Ectodermal cell (in vitro differentiated cells): Measurements from ENCODE around the gene GALNT11.
"Not testable (repeated sequence)": the region's sequence is repeated elsewhere in the genome, so short reads cannot be mapped to it uniquely, and the experiment has no call there.

Experiments used
- H3K27ac ChIP-seq: 2 replicates; pipeline ENCODE4 v1.7.0; 2013; ENCODE audit warnings: mild to moderate bottlenecking, low read depth, low read length; ENCODE audit not compliant: insufficient read depth, poor library complexity, severe bottlenecking
- H3K27me3 ChIP-seq: 2 replicates; pipeline ENCODE4 v1.7.0; 2013; ENCODE audit warnings: mild to moderate bottlenecking, low read length; ENCODE audit not compliant: insufficient read depth, control insufficient read depth, poor library complexity, severe bottlenecking
- H3K36me3 ChIP-seq: one replicate; pipeline ENCODE4 v1.7.0; 2013; ENCODE audit warnings: low read length; ENCODE audit not compliant: control insufficient read depth, insufficient read depth
- H3K4me1 ChIP-seq: one replicate; pipeline ENCODE4 v1.7.0; 2013; ENCODE audit warnings: low read length; ENCODE audit not compliant: control insufficient read depth, insufficient read depth
- H3K4me3 ChIP-seq: 2 replicates; pipeline ENCODE4 v1.7.0; 2013; ENCODE audit warnings: low read depth, low read length, control low read depth; ENCODE audit not compliant: insufficient read depth
- H3K9me3 ChIP-seq: 2 replicates; pipeline ENCODE4 v1.7.0; 2013; ENCODE audit warnings: mild to moderate bottlenecking, low read length, moderate library complexity; ENCODE audit not compliant: control insufficient read depth
- WGBS, 2 experiments: methylation state at CpG; one replicate each; pipeline ENCODE4 v1.1.7; 2013; ENCODE audit warnings: missing lambda C conversion rate in 2 of 2; 5-methylcytosine and 5-hydroxymethylcytosine counted together

GALNT11 gene

GRCh38 chr7:152000191-152000590, 25.3 kb upstream of the GALNT11 start:
- 93 to 94% methylated on average over 1 of the region's 1 CpG for WGBS, 2 experiments
- H3K4me3 ChIP-seq = no peak overlapping the region
- H3K27ac ChIP-seq = no peak overlapping the region

GRCh38 chr7:152006336-152006735, 19.1 kb upstream of the GALNT11 start:
- Histone ChIP-seq H3K4me1 (no peaks in the 10 kb centered on the region), H3K4me3 (no peak overlapping the region), H3K36me3 (no peaks in the 10 kb centered on the region), H3K27me3 (no peaks in the 10 kb centered on the region), H3K9me3 (no peaks in the 10 kb centered on the region), H3K27ac (no peak overlapping the region)
- 88 to 95% methylated on average over 6 of the region's 6 CpGs for WGBS, 2 experiments

More at GRCh38 chr7:152000191-152000590, 25.3 kb upstream of the GALNT11 start:
- Histone ChIP-seq H3K4me1 (no peaks in the 10 kb centered on the region), H3K36me3 (no peaks in the 10 kb centered on the region), H3K9me3 (no peaks in the 10 kb centered on the region), H3K27me3 (no peaks in the 10 kb centered on the region)

- Histone ChIP-seq H3K36me3 (no peaks in the 10 kb centered on the region), H3K27ac (no peak overlapping the region), H3K27me3 (no peaks in the 10 kb centered on the region), H3K9me3 (no peaks in the 10 kb centered on the region), H3K4me1 (no peaks in the 10 kb centered on the region), H3K4me3 (no peak overlapping the region)
- WGBS, 2 experiments = 92 to 95% methylated on average over 3 of the region's 3 CpGs
Measured at GRCh38 chr7:152011860-152012259, 13.6 kb upstream of the GALNT11 start.

- H3K4me3 ChIP-seq = no peak overlapping the region
- H3K9me3 ChIP-seq = no peaks in the 10 kb centered on the region
- H3K27me3 ChIP-seq = no peaks in the 10 kb centered on the region
- 90 to 95% methylated on average over 3 of the region's 3 CpGs for WGBS, 2 experiments
- H3K36me3 ChIP-seq = no peaks in the 10 kb centered on the region
- no peaks in the 10 kb centered on the region for H3K4me1 ChIP-seq
- no peak overlapping the region for H3K27ac ChIP-seq
Measured at GRCh38 chr7:152013230-152013629, 12.2 kb upstream of the GALNT11 start.

- Histone ChIP-seq H3K27ac (no peak overlapping the region), H3K36me3 (no peaks in the 10 kb centered on the region), H3K4me3 (no peak overlapping the region), H3K4me1 (no peaks in the 10 kb centered on the region), H3K9me3 (no peaks in the 10 kb centered on the region), H3K27me3 (no peaks in the 10 kb centered on the region)
- WGBS, 2 experiments = 91 to 95% methylated on average over 4 of the region's 4 CpGs
Measured at GRCh38 chr7:152013974-152014373, 11.5 kb upstream of the GALNT11 start.

- Histone ChIP-seq H3K27me3 (no peaks in the 10 kb centered on the region), H3K36me3 (no peaks in the 10 kb centered on the region), H3K4me3 (no peak overlapping the region), H3K4me1 (no peaks in the 10 kb centered on the region), H3K9me3 (no peaks in the 10 kb centered on the region), H3K27ac (no peak overlapping the region)
- WGBS, 2 experiments = 79 to 91% methylated on average over 5 of the region's 5 CpGs
Measured at GRCh38 chr7:152014722-152015121, 10.8 kb upstream of the GALNT11 start.

- no peak overlapping the region for H3K4me3 ChIP-seq
- no peak overlapping the region for H3K27ac ChIP-seq
- H3K9me3 ChIP-seq = no peaks in the 10 kb centered on the region
- H3K4me1 ChIP-seq = no peaks in the 10 kb centered on the region
- no peaks in the 10 kb centered on the region for H3K36me3 ChIP-seq
- WGBS, 2 experiments = 88 to 91% methylated on average over 7 of the region's 7 CpGs
- H3K27me3 ChIP-seq = no peaks in the 10 kb centered on the region
Measured at GRCh38 chr7:152015600-152015999, 9.9 kb upstream of the GALNT11 start.

GRCh38 chr7:152016947-152017346, 8.5 kb upstream of the GALNT11 start:
- WGBS, 2 experiments = 89 to 96% methylated on average over 3 of the region's 3 CpGs
- Histone ChIP-seq H3K4me3 (no peak overlapping the region), H3K4me1 (no peaks in the 10 kb centered on the region), H3K27me3 (no peaks in the 10 kb centered on the region), H3K9me3 (no peaks in the 10 kb centered on the region), H3K27ac (no peak overlapping the region), H3K36me3 (no peaks in the 10 kb centered on the region)

- H3K4me1 ChIP-seq, H3K36me3 ChIP-seq, H3K9me3 ChIP-seq, H3K4me3 ChIP-seq, H3K27me3 ChIP-seq, H3K27ac ChIP-seq: not testable (repeated sequence)
- 85 to 93% methylated on average over 6 of the region's 6 CpGs for WGBS, 2 experiments
Measured at GRCh38 chr7:152017683-152018082, 7.8 kb upstream of the GALNT11 start.

- not testable (repeated sequence) for H3K4me3 ChIP-seq, H3K27ac ChIP-seq, H3K36me3 ChIP-seq, H3K4me1 ChIP-seq, H3K9me3 ChIP-seq
- H3K27me3 ChIP-seq = peaks cover 14% of the 10 kb centered on the region
- 84 to 88% methylated on average over 10 of the region's 10 CpGs for WGBS, 2 experiments
Measured at GRCh38 chr7:152021740-152022139, 3.7 kb upstream of the GALNT11 start.
